ENCODE data around the gene LYSMD4.
"Not testable (repeated sequence)": the region's sequence is repeated elsewhere in the genome, so short reads cannot be mapped to it uniquely, and the experiment has no call there.

The LYSMD4 gene

DNA sequence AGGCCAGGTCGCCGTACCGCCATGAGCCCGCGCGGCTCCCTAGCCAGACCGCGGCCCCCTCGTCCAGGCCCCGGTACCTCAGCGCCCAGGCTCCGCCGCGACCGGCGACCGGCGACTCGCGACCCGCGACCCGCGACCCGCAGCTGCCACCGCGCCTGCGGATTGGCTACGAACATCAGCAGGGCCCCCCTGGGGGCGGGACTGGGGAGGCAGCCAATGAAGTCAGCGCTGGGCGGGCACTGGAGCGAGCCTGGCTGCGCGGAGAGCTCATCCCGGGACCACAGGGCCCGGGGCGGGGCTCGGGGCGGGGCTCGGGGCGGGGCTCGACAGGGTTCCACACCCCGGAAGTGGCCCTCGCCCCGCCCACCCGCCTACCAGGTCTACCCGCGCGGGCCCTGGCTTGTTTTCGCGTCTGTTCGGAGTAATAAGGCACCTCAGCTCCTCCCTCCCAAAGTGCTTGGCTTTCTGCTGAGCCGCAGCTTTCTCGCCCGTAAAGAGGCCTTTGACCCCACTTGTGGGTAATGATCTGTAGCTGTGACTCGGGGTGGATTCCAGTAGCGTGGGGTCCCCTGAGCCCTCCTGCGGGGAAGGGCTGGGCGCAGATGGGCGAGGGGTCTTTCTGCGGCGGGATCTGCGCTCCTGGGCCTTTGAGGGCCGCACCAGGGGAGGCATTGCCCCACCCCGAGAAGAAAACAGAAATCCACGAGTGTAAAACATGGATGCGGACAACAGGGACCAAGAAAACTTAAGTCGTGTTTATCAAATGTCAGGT is at the start of gene LYSMD4:
Gene LYSMD4 (minus strand): TSS at position 170 of the 772 bp plus-strand sequence. CDS start 1,438 bp downstream, outside the sequence.
- DNase-seq (ENCODE audit: low read depth), result peak; percentile 92

DNA sequence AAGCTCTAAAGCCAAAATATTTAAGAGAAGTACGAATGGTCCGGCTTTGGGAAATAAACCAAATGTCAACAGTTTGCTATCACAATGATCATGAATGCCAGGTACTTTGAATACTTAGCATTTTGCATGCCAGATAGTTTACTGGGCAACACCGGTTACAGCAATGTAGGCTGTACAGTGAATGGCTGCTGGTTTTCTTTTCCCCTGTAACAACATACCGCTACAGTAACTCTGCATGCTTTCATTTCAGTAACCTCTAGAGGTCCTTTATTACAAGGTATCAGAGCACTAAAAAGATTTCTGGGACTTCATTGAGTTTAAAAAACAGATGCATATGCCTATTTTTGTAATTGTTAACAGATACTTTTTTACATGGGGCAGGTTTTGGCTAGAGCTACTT is 48.8 kb upstream of the LYSMD4 start:
- not testable (repeated sequence) for DNase-seq (ENCODE audit: low read depth)

DNA sequence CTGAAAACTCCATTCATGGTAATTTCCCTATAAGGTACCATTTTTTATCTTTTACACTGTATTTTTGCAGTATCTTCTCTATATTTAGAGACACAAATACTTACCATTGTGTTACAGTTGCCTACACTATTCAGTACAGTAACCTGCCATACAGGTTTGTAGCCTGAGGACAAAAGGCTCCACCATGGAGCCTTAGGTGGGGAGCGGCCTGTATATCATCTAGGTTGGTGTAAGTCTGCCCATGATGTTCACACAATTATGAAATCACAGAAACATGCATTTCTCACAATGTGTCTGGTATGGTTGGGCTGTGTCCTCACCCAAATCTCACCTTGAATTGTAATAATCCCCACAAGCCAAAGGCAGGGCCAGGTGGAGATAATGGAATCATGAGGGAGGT is 43.9 kb upstream of the LYSMD4 start:
- DNase-seq (ENCODE audit: low read depth), result no peak

DNA sequence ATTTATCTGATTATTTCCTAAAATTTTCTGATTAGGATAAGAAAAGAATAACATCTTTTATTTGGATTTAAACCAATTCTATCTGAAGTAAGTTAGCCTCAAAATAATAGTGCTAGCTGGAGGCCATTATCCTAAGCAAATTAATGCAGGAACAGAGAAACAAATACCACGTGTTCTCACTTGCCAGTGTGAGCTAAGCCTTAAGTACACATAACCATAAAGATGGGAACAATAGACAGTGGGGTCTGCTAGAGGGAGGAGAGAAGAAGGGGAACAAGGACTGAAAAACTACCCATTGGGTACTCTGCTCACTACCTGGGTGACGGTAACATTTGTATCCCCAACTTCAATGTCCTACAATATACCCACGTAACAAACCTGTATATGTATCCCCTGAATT is 31.3 kb upstream of the LYSMD4 start:
- DNase-seq (ENCODE audit: low read depth), result no peak

DNA sequence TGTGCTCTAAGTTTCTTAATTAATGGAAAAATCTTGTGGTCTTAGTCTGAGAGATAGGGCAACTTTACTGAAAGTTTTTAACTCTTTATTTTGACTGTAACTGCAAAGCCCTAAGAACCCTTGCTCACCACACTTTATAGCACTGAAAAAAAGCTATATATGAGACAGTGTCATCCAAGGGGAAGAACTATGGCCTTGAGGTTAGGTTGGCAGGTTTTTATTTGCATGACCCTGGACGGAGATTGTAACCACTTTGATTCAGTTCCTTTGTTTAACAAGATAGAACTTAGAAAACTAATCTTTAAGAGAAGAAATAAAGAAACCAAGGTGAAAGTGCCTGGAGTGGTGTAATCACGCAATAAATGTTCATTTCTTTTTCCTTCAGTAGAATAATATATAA is 30.6 kb upstream of the LYSMD4 start:
- DNase-seq (ENCODE audit: low read depth), result no peak

DNA sequence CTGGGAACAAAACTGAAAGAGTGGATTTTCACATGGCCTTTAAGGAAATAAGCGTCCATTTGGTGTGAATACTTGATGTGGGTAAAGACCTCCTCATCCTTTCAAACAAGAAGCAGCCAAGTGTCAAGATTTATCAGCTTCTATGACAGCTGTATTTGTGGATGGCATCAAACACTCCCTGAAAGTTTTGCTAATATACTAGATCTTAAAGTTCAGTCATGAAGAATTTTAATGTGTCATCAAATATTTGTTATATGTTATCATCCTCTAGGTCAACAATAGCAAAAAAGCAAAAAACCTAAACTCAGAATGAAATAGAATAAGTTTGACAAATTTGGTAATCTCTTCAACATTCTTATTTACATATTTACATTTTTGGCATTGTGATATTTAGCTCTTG is 29.1 kb upstream of the LYSMD4 start:
- no peak for DNase-seq (ENCODE audit: low read depth)

DNA sequence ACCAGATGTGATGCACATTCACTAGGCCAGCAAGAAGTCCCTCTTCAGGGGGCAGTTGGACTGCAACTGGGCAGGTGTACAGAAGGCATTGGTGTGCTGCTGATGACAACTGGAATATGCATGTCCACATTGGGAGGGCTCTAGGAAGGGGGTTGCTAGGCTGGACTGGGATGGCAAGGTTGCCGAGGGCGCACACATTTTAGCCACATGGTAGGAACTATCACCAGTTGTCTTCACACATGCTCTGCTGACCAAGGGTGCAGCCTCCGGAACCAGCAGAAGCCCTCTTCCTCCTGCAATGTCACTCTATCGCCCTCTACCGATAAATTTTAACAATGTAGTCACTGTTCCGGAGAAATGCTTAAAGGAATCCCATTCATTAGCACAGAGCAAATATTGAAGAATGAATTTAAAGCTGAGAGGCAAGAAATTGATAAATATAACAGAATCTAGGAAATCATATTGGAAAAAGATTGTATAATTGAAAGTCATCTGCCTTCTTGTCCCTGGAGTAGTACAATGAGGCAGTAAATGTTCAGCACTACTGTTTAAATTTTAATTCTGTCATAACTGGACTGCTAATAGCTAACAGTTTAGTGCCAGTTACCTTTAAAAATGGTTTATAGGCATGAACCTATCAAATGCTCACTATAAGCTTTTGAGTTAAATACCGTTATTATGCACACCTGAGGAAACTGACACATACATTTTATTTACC is 22.6 kb upstream of the LYSMD4 start:
- peak; percentile 60 for DNase-seq (ENCODE audit: low read depth)

DNA sequence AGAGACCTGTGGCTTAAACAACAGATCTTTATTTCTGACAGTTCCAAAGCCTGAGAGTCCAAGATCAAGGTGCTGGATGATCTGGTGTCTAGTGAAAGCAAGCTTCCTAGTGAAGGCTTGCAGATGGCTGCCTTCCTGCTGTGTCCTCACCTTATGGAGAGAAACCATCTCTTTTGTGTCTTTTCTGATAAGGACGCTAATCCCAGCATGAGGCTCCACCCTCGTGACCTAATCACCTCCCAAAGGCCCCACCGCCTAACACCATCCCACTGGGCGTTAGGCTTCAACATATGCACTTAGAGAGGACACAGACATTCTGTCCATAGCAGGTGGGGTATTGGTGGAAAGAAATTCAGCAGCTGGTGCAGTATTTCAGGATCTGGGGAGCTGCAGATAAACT is 19.8 kb upstream of the LYSMD4 start:
- DNase-seq (ENCODE audit: low read depth), result no peak

- no peak for DNase-seq (ENCODE audit: low read depth)
Measured at GRCh38 chr15:99752556-99752955, 19.3 kb upstream of the LYSMD4 start.

GRCh38 chr15:99750326-99750725 is 17.1 kb upstream of the LYSMD4 start:
- not testable (repeated sequence) for DNase-seq (ENCODE audit: low read depth)

- no peak for DNase-seq (ENCODE audit: low read depth)
Measured at GRCh38 chr15:99749386-99749785, 16.1 kb upstream of the LYSMD4 start.

DNA sequence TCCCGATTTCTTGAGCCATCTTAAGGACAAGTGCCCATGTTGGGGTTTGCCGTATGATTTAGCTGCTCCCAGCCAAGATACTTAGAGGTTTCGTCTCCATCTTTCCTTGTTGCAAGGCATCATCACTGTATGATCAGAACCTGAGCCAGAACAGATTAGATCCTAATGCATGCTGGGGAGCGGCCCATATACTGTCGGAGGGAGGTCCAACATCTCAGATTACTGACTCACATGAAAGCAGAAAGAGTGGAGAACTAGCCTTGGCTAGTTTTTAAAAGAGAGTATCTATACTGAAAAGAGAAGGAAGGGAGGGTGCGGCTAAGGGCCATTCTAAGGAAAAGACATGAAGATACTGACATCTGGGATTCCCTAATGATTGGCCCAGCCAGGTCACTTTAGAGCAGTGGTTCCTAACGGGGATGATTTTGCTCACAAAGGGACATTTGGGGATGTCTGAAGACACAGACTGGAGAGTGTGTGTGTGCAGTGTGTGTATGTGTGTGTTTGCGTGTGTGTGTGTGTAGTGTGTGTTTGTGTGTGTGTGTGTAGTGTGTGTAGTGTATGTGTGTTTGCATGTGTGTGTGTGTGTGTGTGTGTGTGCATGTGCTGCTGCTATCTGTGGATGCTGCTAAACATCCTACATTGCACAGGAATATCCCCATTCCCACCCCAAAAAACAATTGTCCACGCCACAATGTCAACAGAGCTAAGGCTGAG is 12.3 kb upstream of the LYSMD4 start:
- DNase-seq (ENCODE audit: low read depth), result no peak

DNA sequence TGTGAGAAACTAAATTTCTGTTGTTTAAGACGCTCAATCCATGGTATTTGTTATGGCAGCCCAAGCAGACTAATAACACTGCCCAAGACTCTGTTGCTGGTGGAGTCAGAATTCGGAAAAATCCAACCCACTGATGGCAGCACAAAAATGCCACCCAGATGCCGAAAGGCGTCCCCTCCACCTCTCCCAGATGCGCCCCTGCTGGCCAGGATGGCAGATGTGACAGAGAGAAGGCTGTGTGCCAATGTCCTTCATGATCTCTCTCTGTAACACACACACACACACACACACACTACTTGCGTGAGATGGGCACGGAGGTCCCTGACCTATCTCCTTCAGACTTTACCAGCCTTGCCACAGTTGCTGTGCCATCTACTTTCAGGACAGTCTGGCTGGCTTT is 10.9 kb upstream of the LYSMD4 start:
- DNase-seq (ENCODE audit: low read depth), result no peak

GRCh38 chr15:99741835-99742234 is 8.6 kb upstream of the LYSMD4 start:
- DNase-seq (ENCODE audit: low read depth), result no peak

DNA sequence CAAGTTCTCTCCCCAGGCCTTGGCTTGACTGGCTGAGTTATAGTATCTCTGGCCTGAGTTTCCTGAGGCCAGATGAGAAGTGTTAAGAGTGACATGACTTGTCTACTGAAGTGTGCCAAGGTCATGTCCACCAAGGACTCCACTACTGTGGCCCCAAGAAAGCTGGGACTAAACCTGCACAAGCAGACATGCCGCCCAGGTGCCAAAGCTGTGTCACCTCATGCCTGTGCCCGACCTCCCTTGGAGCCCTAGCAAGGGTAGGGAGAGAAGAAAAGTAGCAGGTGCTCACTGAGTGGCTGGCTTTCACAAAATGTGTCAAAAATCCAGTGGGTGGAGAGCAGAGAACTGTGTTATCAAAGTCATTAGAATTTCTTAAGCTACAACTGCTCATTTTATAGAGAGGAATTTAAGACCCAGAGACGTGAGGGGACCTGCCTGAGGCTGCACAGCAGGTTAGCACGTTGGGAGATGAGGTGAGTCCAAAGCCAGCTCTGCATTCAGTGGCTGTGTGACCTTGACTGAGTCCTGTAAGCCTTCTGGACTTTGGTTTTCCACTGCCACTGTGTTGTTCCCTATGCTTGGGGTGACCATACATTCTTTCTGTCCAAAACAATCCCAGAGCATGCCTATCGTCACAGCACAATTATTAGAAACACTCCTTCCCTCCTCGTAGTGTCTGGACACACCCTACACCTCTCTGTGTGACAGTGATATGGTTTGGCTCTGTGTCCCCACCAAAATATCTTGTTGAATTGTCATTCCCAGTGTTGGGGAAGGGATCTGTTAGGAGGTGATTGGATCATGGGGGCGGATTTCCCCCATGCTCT is 5.0 kb upstream of the LYSMD4 start:
- DNase-seq (ENCODE audit: low read depth), result no peak

DNA sequence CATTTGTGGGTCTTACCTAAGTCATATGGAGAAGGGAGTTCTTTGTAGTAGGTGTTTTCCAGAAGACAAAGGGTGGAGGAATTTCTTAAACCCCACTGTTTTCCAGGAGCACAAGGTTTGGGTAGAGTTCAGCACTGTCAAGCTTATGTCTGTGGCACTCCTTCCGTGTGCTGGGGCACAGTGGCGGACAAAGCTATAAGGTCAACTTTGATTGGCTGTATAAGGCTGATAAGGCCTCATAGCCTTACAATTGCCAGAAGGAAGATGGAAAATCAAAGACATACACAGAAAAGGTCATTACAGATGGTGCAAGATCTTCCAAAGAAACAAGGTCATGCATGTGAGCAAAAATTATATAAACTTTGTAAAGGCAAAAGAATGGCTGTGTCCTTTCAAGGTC is 3.5 kb upstream of the LYSMD4 start:
- DNase-seq (ENCODE audit: low read depth), result no peak

GRCh38 chr15:99735868-99736267 is 2.6 kb upstream of the LYSMD4 start:
- DNase-seq (ENCODE audit: low read depth), result no peak

GRCh38 chr15:99734575-99734974 is 1.3 kb upstream of the LYSMD4 start:
- no peak for DNase-seq (ENCODE audit: low read depth)

DNA sequence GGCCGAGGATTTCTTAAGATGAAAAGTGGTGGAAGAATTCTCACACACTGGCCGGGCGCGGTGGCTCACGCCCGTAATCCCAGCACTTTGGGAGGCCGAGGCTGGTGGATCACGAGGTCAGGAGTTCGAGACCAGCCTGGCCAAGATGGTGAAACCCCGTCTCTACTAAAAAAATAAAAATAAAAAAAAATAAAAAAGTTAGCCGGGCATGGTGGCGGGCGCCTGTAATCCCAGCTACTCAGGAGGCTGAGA is 729 bp upstream of the LYSMD4 start:
- DNase-seq (ENCODE audit: low read depth), result not testable (repeated sequence)

DNA sequence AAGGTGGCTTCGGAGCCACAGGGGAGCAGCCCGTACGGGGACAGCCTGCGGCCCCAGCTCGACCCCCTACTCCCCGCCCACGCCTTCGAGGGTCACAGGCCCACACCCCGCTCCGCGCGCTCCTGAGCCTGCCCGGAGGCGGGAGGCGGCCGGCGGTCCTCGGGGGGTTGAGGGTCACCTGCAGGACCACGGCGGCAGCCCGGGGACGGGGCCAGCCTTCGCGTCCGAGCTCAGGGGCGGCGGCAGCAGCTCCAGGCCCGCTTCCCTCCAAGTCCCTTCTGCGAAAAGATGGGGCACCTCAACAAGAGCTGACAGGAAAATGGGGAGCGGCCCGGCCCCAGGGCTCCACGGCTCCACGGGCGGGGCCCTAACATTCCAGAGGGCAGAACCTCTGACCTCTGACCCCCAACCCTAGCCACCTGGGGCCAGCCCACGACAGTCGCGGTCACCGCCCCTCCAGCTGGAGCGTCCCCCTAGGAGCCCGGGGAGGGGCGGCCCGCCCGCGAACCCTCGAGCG is 428 bp downstream of the LYSMD4 start:
- DNase-seq (ENCODE audit: low read depth), result peak; percentile 29

GRCh38 chr15:99732124-99732750 is 1.0 kb downstream of the LYSMD4 start:
- no peak for DNase-seq (ENCODE audit: low read depth)
